ENCODE data around the gene TRABD. TPM values are rescaled to one million over a fixed set of nuclear protein-coding genes. Genes with fewer than 3 reads are reported as not detected.
"Not testable (repeated sequence)": the region's sequence is repeated elsewhere in the genome, so short reads cannot be mapped to it uniquely, and the experiment has no call there.

TRABD gene
- total RNA-seq (115 TPM), polyA plus RNA-seq (10 to 100 TPM; 33.0 to 47.6 (median 38.5) TPM)

DNA sequence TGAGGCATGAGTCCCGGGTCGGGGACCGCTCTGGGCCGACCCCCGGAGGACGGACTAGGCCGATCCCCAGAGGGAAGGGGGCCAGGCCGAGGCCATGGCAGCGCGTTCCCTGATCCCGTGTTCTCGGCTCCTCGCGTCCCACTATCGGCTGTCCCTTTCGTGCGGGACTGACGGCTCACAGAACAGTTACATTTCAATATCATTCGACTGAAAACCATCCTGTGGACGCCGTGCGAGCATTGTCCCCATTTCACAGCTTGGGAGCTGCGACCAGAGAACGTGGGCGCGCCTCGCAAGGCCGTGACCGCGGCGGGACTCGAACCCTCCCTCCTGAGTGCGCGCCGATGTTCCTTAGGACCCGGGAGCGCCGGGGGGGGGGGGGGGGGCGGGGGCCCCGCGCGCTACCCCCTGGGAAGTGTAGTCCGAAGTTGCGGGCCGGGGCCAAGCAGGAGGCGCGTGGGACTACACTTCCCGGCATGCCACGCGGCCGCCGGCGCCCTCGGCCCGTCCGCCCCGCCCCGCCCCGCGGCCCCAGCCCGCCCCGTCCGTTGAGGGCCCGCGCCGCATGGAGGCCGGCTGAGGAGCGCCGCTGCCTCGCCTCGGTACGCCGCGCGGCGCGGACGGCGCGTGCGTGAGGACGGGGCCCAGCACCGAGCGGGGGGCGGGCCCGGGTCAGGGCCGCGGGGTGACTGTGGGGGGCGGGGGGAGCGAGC, at the start of gene TRABD:
Gene TRABD, plus strand, starts transcription at position 539 of the 713 bp plus-strand sequence. CDS start 7,148 bp downstream, outside the sequence.
- peak; percentile 85 to 88 for ATAC-seq (ENCODE audit: low read depth in 2 of 2)
- Mint-ChIP-seq H3K4me3 (peak within 1 kb of the TSS; percentile 94 to 100 (median 96)), H3K27me3 (no peaks in the 10 kb centered on the region), H3K36me3 (no peaks in the 10 kb centered on the region), H3K27ac (peak within 1 kb of the TSS; percentile 89 to 95 (median 92)), H3K4me1 (peaks cover 0 to 39% (median 5%) of the 10 kb centered on the region in 4 donors), H3K9me3 (no peaks in the 10 kb centered on the region)
- H3K4me1 ChIP-seq (ENCODE audit: control insufficient read depth, insufficient read depth, low read length, poor library complexity, severe bottlenecking), result peaks cover 45% of the 10 kb centered on the region
- peak within 1 kb of the TSS; percentile 63 for H3K4me3 ChIP-seq (ENCODE audit: low read depth, low read length)
- no peaks in the 10 kb centered on the region for H3K36me3 ChIP-seq (ENCODE audit: control insufficient read depth, insufficient read depth, low read length)
- H3K27ac ChIP-seq (ENCODE audit: insufficient read depth, low read length, poor library complexity, severe bottlenecking), result peak within 1 kb of the TSS; percentile 77
- H3K27me3 ChIP-seq (ENCODE audit: control insufficient read depth, insufficient read depth, low read length), result no peaks in the 10 kb centered on the region
- H3K9me3 ChIP-seq (ENCODE audit: control insufficient read depth in 2 of 2, low read length in 2 of 2), result no peaks in the 10 kb centered on the region
- DNase-seq, result peak; percentile 82 to 91 (median 88)

DNA sequence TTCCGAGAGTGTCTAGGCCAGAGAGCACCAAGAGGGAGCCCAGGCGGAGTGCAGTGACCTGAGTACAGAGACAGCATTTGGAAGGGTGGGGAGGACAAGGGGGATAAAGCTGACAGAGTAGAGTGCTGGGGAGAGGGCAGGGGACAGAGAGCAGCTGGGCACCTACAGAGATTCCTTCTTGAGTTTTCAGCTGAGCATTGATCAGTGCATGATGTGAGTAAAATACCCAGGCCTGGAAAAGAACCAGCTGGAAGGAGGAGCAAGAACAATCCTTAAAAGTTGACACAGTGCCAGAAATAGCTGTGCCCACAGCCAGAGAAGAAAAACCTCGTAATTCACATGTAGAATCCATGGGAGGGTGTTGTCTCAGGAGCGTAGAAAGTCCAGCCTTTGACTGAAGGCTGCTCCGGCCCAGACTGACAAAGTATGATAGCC, 49.1 kb upstream of the TRABD start:
- Histone ChIP-seq H3K4me3 (ENCODE audit: low read depth, low read length) (no peak overlapping the region), H3K4me1 (ENCODE audit: control insufficient read depth, insufficient read depth, low read length, poor library complexity, severe bottlenecking) (no peaks in the 10 kb centered on the region), H3K9me3 (ENCODE audit: control insufficient read depth in 2 of 2, low read length in 2 of 2) (no peaks in the 10 kb centered on the region), H3K27me3 (ENCODE audit: control insufficient read depth, insufficient read depth, low read length) (peaks cover 13% of the 10 kb centered on the region), H3K27ac (ENCODE audit: insufficient read depth, low read length, poor library complexity, severe bottlenecking) (no peak overlapping the region), H3K36me3 (ENCODE audit: control insufficient read depth, insufficient read depth, low read length) (no peaks in the 10 kb centered on the region)
- no peaks in the 10 kb centered on the region for H3K4me1 Mint-ChIP-seq
- no peak for ATAC-seq (ENCODE audit: low read depth in 2 of 2)
- H3K36me3 Mint-ChIP-seq, result no peaks in the 10 kb centered on the region
- no peak overlapping the region for H3K27ac Mint-ChIP-seq
- H3K9me3 Mint-ChIP-seq, result peaks cover 0 to 1% (median 0%) of the 10 kb centered on the region in 7 donors
- no peak overlapping the region for H3K4me3 Mint-ChIP-seq
- DNase-seq, result no peak
- H3K27me3 Mint-ChIP-seq, result peaks cover 41% of the 10 kb centered on the region

DNA sequence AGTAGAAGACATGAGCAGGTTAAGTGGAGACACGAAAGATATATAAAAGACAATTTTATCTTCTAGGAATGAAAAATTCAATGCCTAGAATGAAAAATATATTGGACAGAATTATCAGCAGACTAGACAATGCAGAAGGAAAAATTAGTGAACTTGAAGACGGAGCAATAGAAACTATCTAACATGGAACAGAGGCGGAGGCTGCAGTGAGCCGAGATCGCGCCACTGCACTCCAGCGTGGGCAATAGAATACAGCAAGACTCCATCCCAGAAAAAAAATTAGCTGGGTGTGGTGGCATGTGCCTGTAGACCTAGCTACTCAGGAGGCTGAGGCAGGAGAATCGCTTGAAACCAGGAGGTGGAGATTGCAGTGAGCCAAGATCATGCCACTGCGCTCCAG, 48.4 kb upstream of the TRABD start:
- not testable (repeated sequence) for H3K36me3 ChIP-seq (ENCODE audit: control insufficient read depth, insufficient read depth, low read length); H3K4me1 Mint-ChIP-seq; H3K4me3 Mint-ChIP-seq; H3K27ac Mint-ChIP-seq; H3K36me3 Mint-ChIP-seq; ATAC-seq (ENCODE audit: low read depth in 2 of 2); DNase-seq; H3K27ac ChIP-seq (ENCODE audit: insufficient read depth, low read length, poor library complexity, severe bottlenecking); H3K9me3 Mint-ChIP-seq; H3K9me3 ChIP-seq (ENCODE audit: control insufficient read depth in 2 of 2, low read length in 2 of 2); H3K27me3 ChIP-seq (ENCODE audit: control insufficient read depth, insufficient read depth, low read length); H3K4me3 ChIP-seq (ENCODE audit: low read depth, low read length); H3K4me1 ChIP-seq (ENCODE audit: control insufficient read depth, insufficient read depth, low read length, poor library complexity, severe bottlenecking)
- peaks cover 44% of the 10 kb centered on the region for H3K27me3 Mint-ChIP-seq

GRCh38 chr22:50138041-50138440, 47.7 kb upstream of the TRABD start:
- Mint-ChIP-seq H3K9me3 (peaks cover 0 to 1% (median 0%) of the 10 kb centered on the region in 7 donors), H3K27ac (no peak overlapping the region), H3K27me3 (peaks cover 44% of the 10 kb centered on the region), H3K36me3 (peaks cover 3% of the 10 kb centered on the region), H3K4me3 (no peak overlapping the region), H3K4me1 (no peaks in the 10 kb centered on the region)
- Histone ChIP-seq H3K27me3 (ENCODE audit: control insufficient read depth, insufficient read depth, low read length) (peaks cover 7% of the 10 kb centered on the region), H3K4me3 (ENCODE audit: low read depth, low read length) (no peak overlapping the region), H3K4me1 (ENCODE audit: control insufficient read depth, insufficient read depth, low read length, poor library complexity, severe bottlenecking) (no peaks in the 10 kb centered on the region), H3K36me3 (ENCODE audit: control insufficient read depth, insufficient read depth, low read length) (no peaks in the 10 kb centered on the region), H3K27ac (ENCODE audit: insufficient read depth, low read length, poor library complexity, severe bottlenecking) (no peak overlapping the region), H3K9me3 (ENCODE audit: control insufficient read depth in 2 of 2, low read length in 2 of 2) (no peaks in the 10 kb centered on the region)
- ATAC-seq (ENCODE audit: low read depth in 2 of 2) (no peak), DNase-seq (no peak)

DNA sequence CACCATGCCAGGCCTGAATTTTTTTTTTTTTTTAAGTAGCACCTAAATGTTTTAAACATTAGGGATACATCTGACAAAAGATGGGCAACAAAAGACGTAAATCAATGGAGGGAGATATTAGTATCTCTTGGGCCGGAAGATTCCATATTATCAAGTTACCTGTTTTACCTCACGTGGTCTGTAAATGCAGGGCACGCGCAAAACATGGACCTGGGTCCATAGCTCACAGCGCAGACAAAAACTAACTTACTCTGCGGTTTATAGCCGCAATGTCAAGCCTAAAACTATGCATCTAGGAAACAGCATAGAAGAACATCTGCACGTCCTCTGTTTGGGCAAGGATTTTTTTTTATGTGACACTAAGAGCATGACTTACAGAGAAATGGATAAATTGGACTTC, 46.7 kb upstream of the TRABD start:
- peaks cover 39% of the 10 kb centered on the region for H3K27me3 Mint-ChIP-seq
- Histone ChIP-seq H3K4me3 (ENCODE audit: low read depth, low read length) (no peak overlapping the region), H3K27me3 (ENCODE audit: control insufficient read depth, insufficient read depth, low read length) (peaks cover 7% of the 10 kb centered on the region), H3K36me3 (ENCODE audit: control insufficient read depth, insufficient read depth, low read length) (no peaks in the 10 kb centered on the region), H3K4me1 (ENCODE audit: control insufficient read depth, insufficient read depth, low read length, poor library complexity, severe bottlenecking) (no peaks in the 10 kb centered on the region), H3K27ac (ENCODE audit: insufficient read depth, low read length, poor library complexity, severe bottlenecking) (no peak overlapping the region), H3K9me3 (ENCODE audit: control insufficient read depth in 2 of 2, low read length in 2 of 2) (no peaks in the 10 kb centered on the region)
- peaks cover 0 to 1% (median 0%) of the 10 kb centered on the region in 7 donors for H3K9me3 Mint-ChIP-seq
- no peak for ATAC-seq (ENCODE audit: low read depth in 2 of 2)
- no peak for DNase-seq
- no peaks in the 10 kb centered on the region for H3K4me1 Mint-ChIP-seq
- H3K36me3 Mint-ChIP-seq, result peaks cover 3% of the 10 kb centered on the region
- peak overlapping the region in 1 of 4 donors; percentile 13 for H3K4me3 Mint-ChIP-seq
- H3K27ac Mint-ChIP-seq, result no peak overlapping the region

DNA sequence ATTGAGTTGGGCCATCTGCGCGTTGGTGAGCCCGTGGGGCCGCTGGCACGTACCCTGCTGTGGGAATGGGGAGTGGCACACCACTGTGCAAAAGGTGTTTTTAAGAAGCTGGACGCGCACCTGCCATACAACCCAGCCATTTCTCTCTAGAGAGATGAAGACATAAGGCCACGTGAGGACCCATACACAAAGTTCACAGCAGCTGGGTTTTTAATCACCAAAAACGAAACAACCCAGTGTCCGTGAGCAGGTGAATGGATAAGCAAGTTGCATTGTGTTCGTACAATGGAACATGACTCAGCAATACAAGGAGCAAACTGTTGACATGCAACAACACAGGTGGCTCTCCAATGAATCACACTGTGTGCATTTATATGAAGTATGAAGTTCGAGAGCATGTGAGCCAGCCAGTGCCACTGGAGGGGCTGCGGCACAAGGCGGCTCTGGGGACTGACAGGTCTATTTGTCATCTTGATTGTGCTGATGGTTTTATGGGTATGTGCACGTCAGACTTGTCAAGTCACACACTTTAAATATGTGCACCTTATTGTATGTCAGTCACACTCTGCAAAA, 45.8 kb upstream of the TRABD start:
- Histone ChIP-seq H3K36me3 (ENCODE audit: control insufficient read depth, insufficient read depth, low read length) (no peaks in the 10 kb centered on the region), H3K4me1 (ENCODE audit: control insufficient read depth, insufficient read depth, low read length, poor library complexity, severe bottlenecking) (no peaks in the 10 kb centered on the region), H3K27ac (ENCODE audit: insufficient read depth, low read length, poor library complexity, severe bottlenecking) (no peak overlapping the region), H3K27me3 (ENCODE audit: control insufficient read depth, insufficient read depth, low read length) (peaks cover 4% of the 10 kb centered on the region), H3K4me3 (ENCODE audit: low read depth, low read length) (no peak overlapping the region), H3K9me3 (ENCODE audit: control insufficient read depth in 2 of 2, low read length in 2 of 2) (no peaks in the 10 kb centered on the region)
- H3K27ac Mint-ChIP-seq, result no peak overlapping the region
- H3K4me1 Mint-ChIP-seq, result no peaks in the 10 kb centered on the region
- DNase-seq, result peak in 1 of 3 donors; percentile 20
- H3K36me3 Mint-ChIP-seq, result peaks cover 3% of the 10 kb centered on the region
- no peak for ATAC-seq (ENCODE audit: low read depth in 2 of 2)
- no peak overlapping the region for H3K4me3 Mint-ChIP-seq
- peaks cover 0 to 1% (median 0%) of the 10 kb centered on the region in 7 donors for H3K9me3 Mint-ChIP-seq
- H3K27me3 Mint-ChIP-seq, result peaks cover 31% of the 10 kb centered on the region

DNA sequence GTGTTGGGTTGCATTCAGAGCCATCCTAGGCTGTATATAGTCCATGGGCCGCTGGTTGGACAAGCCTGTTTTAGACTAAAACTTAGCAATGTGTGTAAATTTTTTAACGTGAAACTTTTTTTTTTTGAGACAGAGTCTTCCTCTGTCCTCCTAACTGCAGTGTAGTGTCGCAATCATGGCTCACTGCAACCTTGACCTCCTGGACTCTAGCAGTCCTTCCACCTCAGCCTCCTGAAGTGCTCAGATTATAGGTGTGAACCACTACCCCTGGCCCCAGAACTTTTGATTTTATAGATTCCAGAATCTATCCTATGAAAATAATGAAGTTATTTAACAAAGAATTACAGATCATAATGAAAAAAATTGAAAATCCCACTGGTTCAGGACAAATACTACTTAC, 45.1 kb upstream of the TRABD start:
- H3K27me3 ChIP-seq (ENCODE audit: control insufficient read depth, insufficient read depth, low read length), result peaks cover 4% of the 10 kb centered on the region
- no peaks in the 10 kb centered on the region for H3K36me3 ChIP-seq (ENCODE audit: control insufficient read depth, insufficient read depth, low read length)
- H3K27me3 Mint-ChIP-seq, result peaks cover 31% of the 10 kb centered on the region
- H3K4me3 Mint-ChIP-seq, result no peak overlapping the region
- peaks cover 0 to 1% (median 0%) of the 10 kb centered on the region in 7 donors for H3K9me3 Mint-ChIP-seq
- peaks cover 3% of the 10 kb centered on the region for H3K36me3 Mint-ChIP-seq
- no peak overlapping the region for H3K4me3 ChIP-seq (ENCODE audit: low read depth, low read length)
- H3K27ac Mint-ChIP-seq, result no peak overlapping the region
- no peak overlapping the region for H3K27ac ChIP-seq (ENCODE audit: insufficient read depth, low read length, poor library complexity, severe bottlenecking)
- no peaks in the 10 kb centered on the region for H3K9me3 ChIP-seq (ENCODE audit: control insufficient read depth in 2 of 2, low read length in 2 of 2)
- H3K4me1 Mint-ChIP-seq, result no peaks in the 10 kb centered on the region
- DNase-seq, result no peak
- ATAC-seq (ENCODE audit: low read depth in 2 of 2), result no peak
- no peaks in the 10 kb centered on the region for H3K4me1 ChIP-seq (ENCODE audit: control insufficient read depth, insufficient read depth, low read length, poor library complexity, severe bottlenecking)

GRCh38 chr22:50141462-50141861, 44.3 kb upstream of the TRABD start:
- H3K27ac Mint-ChIP-seq, result no peak overlapping the region
- no peaks in the 10 kb centered on the region for H3K9me3 Mint-ChIP-seq
- Histone ChIP-seq H3K27ac (ENCODE audit: insufficient read depth, low read length, poor library complexity, severe bottlenecking) (no peak overlapping the region), H3K4me1 (ENCODE audit: control insufficient read depth, insufficient read depth, low read length, poor library complexity, severe bottlenecking) (no peaks in the 10 kb centered on the region), H3K4me3 (ENCODE audit: low read depth, low read length) (no peak overlapping the region), H3K36me3 (ENCODE audit: control insufficient read depth, insufficient read depth, low read length) (no peaks in the 10 kb centered on the region), H3K27me3 (ENCODE audit: control insufficient read depth, insufficient read depth, low read length) (peaks cover 3% of the 10 kb centered on the region), H3K9me3 (ENCODE audit: control insufficient read depth in 2 of 2, low read length in 2 of 2) (no peaks in the 10 kb centered on the region)
- H3K4me3 Mint-ChIP-seq, result no peak overlapping the region
- DNase-seq (no peak), ATAC-seq (ENCODE audit: low read depth in 2 of 2) (no peak)
- no peaks in the 10 kb centered on the region for H3K4me1 Mint-ChIP-seq
- H3K36me3 Mint-ChIP-seq, result peaks cover 3% of the 10 kb centered on the region
- H3K27me3 Mint-ChIP-seq, result peaks cover 31% of the 10 kb centered on the region

Measured in CD4-positive, CD25-positive, alpha-beta regulatory T cell (primary cell).